GM19468 (cell line): ENCODE results near the gene MEPE.

Experiments used
- ATAC-seq: cut with Tn5 transposase; IDR thresholded peaks from one replicate; pipeline ENCODE4 v1.9.1; 2021; ENCODE audit warnings: mild to moderate bottlenecking, moderate library complexity, moderate number of reproducible peaks; ENCODE audit not compliant: unreplicated experiment; ENCODE audit errors: extremely low read depth

The MEPE gene

DNA sequence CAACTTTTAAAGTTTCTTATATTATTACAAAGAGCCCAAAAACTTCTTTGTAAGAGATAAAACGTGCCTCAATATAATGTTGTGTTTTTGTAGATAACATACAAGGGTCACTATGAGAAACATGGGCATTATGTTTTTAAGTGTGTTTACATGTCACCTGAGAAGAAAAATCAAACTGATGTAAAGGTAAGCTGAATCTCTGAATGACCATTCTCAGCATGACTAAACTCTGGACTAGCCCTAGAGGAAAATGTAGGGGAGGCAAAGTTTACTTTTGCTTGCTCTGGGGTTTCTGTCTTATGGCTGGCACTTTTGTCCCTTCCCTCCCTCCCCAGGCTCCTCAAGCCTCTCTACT lies 6.8 kb downstream of the MEPE start:
- no peak for ATAC-seq

DNA sequence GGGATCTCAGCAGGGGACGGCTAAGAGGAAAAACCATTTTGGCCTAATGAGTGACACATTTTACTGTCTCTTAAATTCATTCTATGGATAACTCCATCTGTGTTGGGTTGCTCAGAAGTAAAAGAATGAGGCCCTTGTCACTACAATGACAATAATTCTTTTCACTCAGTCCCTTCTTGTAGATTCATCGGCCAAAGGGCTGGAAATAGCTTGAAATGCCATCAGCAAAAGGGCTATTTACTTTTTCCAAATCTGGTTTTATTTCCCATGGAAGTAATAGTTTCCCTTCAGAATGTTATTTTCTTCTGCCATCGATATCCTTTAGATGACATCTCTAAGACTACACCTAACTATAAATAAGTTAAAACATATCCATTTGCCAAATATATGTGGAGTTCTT lies 7.4 kb downstream of the MEPE start:
- no peak for ATAC-seq

GRCh38 chr4:87843936-87844335 lies 11.2 kb downstream of the MEPE start:
- no peak for ATAC-seq

- no peak for ATAC-seq
Observed at GRCh38 chr4:87844452-87844851, 11.7 kb downstream of the MEPE start.

DNA sequence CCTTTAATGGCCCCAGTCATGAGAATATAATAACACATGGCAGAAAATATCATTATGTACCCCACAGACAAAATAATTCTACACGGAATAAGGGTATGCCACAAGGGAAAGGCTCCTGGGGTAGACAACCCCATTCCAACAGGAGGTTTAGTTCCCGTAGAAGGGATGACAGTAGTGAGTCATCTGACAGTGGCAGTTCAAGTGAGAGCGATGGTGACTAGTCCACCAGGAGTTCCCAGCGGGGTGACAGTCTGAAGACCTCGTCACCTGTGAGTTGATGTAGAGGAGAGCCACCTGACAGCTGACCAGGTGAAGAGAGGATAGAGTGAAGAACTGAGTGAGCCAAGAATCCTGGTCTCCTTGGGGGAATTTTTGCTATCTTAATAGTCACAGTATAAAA lies 13.5 kb downstream of the MEPE start:
- ATAC-seq = no peak

DNA sequence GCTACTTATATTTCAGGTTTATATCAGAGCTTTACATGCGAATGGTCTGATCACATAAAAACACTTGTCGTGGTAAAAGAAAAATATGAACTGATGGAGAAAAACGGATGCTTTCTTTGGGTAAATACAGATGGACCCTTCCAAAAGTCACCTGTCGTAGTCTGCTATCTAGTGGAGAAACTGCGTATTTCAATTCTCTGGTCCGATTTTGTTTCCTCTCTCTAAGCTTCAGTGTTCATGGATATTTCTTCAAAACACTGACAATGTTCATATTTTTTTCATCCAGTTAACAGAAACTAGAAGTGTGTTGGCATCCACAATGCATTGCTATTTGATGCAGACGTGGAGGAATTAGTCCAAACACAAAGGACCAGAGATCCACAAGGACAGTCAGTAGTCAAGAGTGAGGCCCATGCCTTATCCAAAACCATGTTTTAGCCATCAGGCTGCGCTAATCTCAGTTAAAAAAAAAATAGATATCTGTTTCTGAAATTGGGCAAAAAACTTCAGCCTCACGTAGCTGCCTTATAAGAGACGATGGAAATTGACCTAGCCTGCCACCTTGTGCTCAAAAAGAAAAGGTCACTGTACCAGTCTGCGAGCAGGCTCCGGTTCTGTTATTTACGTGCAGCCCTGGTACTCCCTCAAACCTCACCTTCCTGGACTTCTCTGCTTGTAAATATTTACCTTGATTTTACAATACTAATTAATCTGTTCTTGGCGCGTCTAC lies 16.0 kb downstream of the MEPE start:
- peak; percentile 53 for ATAC-seq

DNA sequence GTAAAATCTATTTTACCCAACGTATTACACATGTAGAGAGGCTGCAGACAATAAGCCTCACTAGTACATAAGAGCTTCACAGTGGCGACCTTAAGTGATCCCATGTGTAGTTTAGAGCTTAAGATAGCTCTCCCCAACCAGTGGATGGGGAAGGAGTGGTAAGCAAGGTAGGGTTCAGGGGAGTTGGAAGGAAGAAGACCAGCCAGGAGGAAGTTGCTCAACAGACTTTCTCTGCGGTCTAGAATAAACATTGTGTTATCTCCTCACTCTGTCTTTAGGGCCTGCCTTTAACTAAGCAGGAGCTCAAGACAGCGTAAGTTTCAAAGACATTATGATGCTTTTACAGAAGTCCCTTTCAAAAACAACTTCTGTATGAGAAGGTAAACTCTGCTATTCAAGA lies 16.8 kb downstream of the MEPE start:
- ATAC-seq = no peak

GRCh38 chr4:87851332-87851731 lies 18.6 kb downstream of the MEPE start:
- no peak for ATAC-seq

GRCh38 chr4:87851953-87852352 lies 19.2 kb downstream of the MEPE start:
- ATAC-seq = no peak

DNA sequence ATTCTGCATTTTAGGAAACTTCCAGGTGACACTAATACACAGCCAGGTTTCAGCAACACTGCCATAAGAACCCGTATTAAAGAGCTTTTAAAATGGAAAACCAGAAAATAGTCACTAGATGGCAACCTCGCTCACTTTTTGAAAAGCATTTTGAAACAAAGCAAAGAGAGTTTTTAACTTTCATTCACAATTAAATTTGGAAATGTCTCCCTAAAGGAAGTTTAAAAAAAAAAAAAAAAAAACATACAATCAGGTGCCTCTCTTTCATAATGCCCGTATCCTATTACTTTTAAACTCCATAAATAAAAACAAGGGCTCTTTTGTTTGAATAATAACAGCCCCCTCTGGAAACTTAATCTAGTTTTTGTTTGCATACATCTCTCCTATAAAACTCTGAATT lies 20.3 kb downstream of the MEPE start:
- no peak for ATAC-seq

DNA sequence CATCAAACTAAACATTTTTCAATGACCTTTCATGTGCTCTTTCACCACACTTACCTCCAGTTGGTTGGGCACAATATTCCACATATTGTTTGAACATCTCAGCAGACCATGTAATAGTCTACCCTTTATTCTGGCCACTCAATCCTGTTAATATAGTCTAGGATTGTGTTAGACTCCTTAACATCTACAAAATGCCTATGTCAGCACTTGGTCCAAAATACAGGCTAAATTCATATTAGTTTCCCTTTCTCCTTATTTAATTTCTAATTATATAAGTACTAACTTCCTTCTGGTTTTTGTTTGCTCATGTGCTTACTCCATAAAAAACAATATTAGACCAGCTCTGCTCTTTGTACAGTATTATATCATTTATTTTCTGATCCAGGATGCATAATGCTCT lies 21.1 kb downstream of the MEPE start:
- no peak for ATAC-seq

GRCh38 chr4:87855559-87855958 lies 22.8 kb downstream of the MEPE start:
- ATAC-seq = no peak

- no peak for ATAC-seq
Observed at GRCh38 chr4:87856816-87857215, 24.0 kb downstream of the MEPE start.

GRCh38 chr4:87857789-87858188 lies 25.0 kb downstream of the MEPE start:
- no peak for ATAC-seq

DNA sequence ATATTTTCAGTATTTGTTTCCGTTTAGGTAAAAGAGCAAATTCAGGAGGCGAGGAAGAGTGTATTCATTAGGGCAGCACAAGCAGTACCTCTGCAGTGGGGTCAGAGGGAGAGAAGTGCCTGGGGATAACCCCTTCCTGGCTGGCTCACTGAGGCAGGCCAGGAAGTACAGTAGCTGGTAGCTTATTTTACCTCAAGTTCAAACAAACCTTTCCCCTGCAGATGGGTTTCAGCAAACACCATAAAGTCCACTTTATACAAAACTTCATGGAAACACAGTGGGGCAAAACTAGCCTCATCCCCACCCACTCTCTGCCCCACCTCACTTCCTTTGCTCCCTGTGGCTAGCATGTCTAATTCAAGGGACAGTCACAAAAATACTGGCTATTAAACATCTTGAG lies 29.5 kb downstream of the MEPE start:
- no peak for ATAC-seq

DNA sequence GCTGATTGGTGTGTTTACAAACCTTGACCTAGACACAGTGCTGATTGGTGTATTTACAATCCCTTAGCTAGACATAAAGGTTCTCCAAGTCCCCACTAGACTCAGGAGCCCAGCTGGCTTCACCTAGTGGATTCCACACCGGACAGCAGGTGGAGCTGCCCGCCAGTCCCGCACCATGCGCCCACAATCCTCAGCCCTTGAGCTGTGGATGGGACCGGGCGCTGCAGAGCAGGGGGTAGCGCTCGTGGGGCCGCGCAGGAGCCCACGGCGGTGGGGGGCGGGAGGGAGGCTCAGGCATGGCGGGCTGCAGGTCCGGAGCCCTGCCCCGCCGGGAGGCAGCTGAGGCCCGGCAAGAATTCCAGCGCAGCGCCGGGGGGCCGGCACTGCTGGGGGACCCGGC lies 30.7 kb downstream of the MEPE start:
- no peak for ATAC-seq

- no peak for ATAC-seq
Observed at GRCh38 chr4:87864321-87864720, 31.6 kb downstream of the MEPE start.

GRCh38 chr4:87865288-87865687 lies 32.5 kb downstream of the MEPE start:
- ATAC-seq = no peak

DNA sequence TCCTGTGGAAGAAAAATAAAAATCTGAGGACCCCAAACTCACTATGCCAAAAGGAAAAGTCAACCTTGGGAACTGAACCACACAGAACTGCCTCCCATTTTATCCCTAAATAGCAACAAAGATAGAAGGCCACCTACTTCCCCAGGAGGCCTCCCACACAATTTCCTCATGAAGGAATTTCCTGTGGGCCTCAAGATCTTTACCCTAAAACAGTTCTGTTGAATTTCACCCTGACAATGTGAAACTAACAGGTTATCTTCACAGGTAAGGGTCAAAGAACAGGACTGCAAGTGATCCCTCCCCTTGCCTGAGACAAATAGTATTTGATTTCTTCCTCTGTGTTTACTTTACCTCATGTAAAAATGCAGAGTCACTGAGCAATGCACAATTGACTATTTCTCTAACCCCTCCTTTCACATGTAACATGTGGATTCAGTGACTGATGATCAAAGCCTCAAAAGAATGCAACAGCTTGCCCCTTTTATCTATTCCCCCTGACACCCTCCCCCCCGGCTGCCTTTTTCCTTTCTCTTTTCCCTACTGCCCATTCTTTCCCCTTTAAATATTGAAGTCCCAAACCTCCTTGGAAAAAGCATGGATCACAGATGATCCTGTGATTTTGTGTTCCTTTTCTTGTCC lies 33.3 kb downstream of the MEPE start:
- ATAC-seq = no peak

GRCh38 chr4:87868522-87868921 lies 35.8 kb downstream of the MEPE start:
- no peak for ATAC-seq

DNA sequence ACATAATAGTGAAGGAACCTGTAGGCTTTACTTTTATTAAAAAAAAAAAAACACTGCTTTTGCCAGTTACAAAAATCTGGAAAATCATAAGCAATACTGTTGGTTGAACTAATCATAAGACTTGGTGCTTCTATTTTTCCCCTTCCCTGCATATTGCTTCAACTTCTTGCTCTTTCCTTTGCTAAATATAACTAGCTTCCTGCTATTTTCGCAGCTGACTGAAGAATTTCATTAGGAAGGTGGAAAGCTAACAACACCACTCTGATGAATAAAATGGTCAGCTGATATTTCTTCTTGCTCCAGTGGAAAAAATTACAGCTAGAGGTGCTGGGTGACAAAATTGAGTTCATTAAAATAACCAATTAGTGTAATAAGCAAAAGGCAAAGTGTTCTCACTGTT lies 39.3 kb downstream of the MEPE start:
- no peak for ATAC-seq

DNA sequence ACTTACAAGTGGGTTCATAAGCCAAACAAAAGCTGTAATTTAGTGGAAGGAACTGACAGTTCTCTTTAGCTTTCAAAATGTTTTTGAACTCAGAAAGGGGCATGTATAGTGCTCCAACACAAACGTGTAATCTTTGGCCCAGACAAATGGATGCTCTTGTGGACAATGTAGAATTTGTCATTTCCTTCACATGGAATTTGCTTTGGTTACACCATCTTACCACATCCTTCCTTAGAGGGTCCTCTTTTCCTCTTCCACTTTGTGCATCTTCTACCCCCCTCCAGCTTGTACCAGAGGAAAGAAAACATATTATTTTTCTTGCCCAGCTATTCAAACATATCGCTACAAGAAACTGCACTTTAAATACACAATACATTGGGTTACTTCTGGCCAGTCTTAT lies 42.4 kb downstream of the MEPE start:
- ATAC-seq = no peak
